A549 (cell line): ENCODE measurements around the gene CEBPB.

Experiments
- POLR2A ChIP-seq: IDR thresholded peaks from 2 replicates; pipeline ENCODE4 v1.6.1; 2012; ENCODE audit warnings: mild to moderate bottlenecking, low read length
- RFX5 ChIP-seq: fragments of 450-650 bp; IDR thresholded peaks from 2 replicates; pipeline ENCODE4 v1.7.1; 2014; ENCODE audit warnings: antibody characterized with exemption, mild to moderate bottlenecking, moderate library complexity

DNA sequence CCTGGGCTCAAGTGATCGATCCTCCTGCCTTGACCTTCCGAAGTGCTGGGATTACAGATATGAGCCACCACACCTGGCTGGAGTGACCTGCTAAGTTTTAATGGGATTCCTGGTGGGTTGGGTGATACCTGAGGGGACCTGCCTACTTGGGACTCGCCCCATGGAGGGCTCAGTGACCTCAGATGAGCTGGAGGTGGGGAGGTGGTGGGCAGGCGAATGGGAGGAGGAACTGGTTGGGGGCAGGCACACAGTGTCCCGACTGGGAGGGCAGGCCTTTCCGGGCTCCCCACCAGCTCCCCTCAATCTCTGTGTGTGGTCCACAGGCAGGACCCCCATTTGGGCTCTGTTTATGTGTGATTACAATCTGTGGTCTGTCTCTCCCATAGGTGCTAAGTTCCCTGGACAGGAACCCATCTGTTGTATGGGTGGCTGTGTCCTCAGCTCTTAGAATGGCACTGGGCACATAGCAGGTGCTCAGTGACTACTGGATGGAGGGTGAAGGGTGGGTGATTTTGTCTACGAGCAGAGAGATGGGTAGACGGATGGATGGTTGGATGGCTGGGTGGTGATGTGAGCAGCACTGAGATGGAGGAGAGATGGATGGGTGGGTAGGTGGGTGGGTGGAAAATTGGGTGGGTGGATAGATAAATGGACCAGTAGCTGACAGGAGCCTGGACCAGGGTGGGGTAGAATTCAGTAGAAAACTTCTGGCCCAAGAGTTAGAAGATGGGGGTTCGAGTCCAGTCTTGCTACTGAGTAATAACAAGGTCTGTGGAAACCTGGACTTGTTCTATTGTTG is 23.8 kb downstream of the CEBPB start:
- no peak for TF ChIP-seq RFX5
- TF ChIP-seq POLR2A, result no peak
